ENCODE measurements around the gene ARHGEF33.

ARHGEF33 gene

DNA sequence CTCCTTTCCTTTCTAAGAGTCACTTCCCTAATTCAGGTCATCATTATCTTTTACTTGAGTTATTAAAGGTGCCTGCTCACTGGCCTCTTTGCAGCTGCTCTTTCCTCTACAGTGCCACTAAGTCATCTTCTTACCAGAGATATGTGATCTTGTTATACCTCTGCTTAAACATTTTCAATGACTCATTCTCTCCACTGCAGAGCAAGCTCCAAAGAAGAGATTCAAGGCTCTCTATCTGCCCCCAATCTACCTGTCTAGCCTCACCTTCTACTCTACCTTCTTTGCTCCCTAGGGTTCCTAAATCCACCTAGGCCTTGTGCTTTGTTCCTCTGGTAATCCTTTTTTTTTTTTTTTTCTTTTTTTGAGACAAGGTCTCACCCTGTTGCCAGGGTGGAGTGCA is 3.1 kb downstream of the ARHGEF33 start:
- Mint-ChIP-seq H3K4me3 (no peak overlapping the region), H3K4me1 (ENCODE audit: low read depth) (no peaks in the 10 kb centered on the region), H3K9me3 (ENCODE audit: low read depth) (no peaks in the 10 kb centered on the region), H3K27ac (no peak overlapping the region), H3K27me3 (no peaks in the 10 kb centered on the region), H3K36me3 (peaks cover 3% of the 10 kb centered on the region)

DNA sequence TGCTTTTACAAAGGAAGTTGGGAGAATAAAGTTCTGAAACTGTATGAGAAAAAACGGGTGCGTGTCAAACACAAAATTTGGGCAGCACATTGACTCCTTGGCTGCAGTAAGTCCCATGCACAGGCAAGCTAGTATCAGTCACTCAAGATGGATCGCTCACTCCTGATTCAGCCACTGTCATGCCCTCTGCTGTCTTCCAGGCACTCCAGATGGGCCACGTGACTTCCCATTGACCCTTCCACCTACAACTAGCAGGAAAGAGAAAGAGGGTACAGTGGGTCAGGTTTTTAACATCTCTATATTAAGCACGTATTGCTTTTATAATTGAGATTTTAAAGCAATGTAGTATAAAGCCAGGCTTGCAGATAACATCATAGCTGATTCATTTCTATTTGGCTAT is 8.6 kb downstream of the ARHGEF33 start:
- H3K27ac Mint-ChIP-seq = no peak overlapping the region
- no peaks in the 10 kb centered on the region for H3K27me3 Mint-ChIP-seq
- no peaks in the 10 kb centered on the region for H3K9me3 Mint-ChIP-seq (ENCODE audit: low read depth)
- H3K4me1 Mint-ChIP-seq (ENCODE audit: low read depth) = no peaks in the 10 kb centered on the region
- no peak overlapping the region for H3K4me3 Mint-ChIP-seq
- H3K36me3 Mint-ChIP-seq = no peaks in the 10 kb centered on the region

DNA sequence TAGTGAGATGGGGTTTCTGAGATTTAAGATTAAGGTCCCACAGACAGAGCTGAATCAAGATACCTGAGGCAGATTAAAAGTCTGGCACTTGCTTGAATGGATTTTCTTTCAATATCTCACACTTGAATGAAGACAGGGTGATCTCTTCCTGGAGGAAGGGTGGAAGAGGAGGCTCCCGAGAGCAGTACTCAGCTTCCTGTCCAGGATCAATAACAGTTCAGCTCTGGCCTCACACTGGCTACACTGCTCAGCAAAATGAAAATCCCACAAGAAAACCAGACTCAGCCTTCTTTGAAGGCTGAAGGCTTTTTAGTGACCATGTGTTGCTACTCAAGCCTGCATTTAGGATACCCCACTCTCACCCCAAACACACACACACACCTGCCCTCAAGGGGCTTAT is 11.1 kb downstream of the ARHGEF33 start:
- Mint-ChIP-seq H3K4me3 (no peak overlapping the region), H3K4me1 (ENCODE audit: low read depth) (no peaks in the 10 kb centered on the region), H3K27ac (no peak overlapping the region), H3K9me3 (ENCODE audit: low read depth) (no peaks in the 10 kb centered on the region), H3K27me3 (no peaks in the 10 kb centered on the region), H3K36me3 (no peaks in the 10 kb centered on the region)

DNA sequence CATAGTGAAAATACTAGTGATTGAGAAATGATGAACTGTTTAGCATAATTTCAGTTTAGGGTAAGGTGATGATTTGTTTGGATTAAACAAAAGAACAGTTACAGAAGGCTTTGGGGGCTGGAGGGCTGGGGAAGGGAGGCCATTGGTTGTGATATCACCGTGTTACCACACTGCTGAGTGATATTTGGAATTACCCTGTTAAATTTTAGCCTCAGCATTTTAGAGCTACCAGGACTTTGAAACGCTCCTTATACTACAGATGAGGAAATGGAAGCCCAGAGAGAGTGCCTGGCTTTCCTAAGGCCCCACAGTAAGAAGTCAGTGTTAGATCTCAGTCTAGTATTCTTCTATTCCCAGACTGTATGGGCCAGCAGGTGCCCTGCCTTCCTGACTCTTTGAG is 15.6 kb downstream of the ARHGEF33 start:
- Mint-ChIP-seq H3K4me1 (ENCODE audit: low read depth) (no peaks in the 10 kb centered on the region), H3K27me3 (no peaks in the 10 kb centered on the region), H3K4me3 (no peak overlapping the region), H3K27ac (no peak overlapping the region), H3K36me3 (no peaks in the 10 kb centered on the region), H3K9me3 (ENCODE audit: low read depth) (no peaks in the 10 kb centered on the region)

DNA sequence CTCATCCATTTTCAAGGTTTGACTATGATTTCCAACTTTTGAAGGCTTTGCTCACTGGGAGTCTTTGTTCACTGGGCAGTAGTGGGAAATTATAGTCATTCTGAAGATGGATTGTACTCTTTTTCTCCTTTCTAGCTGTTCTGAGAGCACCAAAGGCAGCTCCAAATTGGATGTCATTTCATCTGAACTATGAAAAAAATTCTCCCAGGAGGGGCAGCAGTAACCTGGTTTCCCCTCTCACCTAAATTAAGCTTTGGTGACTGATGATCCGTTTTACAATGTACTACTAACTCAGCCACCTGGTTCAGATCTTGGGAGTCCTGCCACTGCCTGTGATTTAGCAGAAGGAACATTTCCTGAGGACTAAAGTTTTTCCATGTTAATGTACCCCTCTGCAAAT is 17.6 kb downstream of the ARHGEF33 start:
- Mint-ChIP-seq H3K27me3 (no peaks in the 10 kb centered on the region), H3K27ac (no peak overlapping the region), H3K4me1 (ENCODE audit: low read depth) (no peaks in the 10 kb centered on the region), H3K9me3 (ENCODE audit: low read depth) (no peaks in the 10 kb centered on the region), H3K4me3 (no peak overlapping the region), H3K36me3 (no peaks in the 10 kb centered on the region)

DNA sequence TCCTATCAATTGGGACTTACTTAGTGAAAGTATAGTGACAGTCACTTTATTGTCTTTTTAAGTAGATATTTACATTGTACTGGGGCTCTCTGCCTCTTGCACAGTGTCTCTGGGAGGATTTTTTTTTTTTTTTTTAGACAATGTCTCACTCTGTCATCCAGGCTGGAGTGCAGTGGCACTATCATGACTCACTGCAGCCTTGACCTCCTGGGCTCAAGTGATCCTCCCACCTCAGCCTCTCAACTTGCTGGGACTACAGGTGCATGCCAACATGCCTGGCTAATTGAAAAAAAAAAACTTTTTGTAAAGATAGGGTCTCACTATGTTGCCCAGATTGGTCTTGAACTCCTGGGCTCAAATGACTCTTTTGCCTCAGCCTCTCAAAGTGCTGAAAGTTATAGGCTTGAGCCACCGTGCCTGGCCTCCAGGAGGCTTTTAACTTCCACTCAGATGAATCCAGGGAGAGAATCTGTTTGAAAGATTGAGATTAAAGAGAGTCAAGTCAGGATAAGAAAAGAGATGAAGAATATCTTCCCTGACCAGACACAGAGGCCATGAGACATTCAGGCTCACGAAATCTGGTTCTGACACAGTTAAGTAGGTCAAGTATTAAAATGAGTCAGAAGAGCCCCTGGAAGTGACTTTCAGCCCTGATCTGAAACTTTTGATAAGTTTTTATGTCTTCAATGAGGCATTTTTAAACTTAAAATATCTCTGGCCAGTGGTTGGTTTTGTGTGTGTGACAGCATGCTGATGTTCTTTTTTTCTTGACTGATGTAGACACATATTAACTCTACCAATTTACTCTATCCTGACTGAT is 18.3 kb downstream of the ARHGEF33 start:
- Mint-ChIP-seq H3K27ac (no peak overlapping the region), H3K9me3 (ENCODE audit: low read depth) (no peaks in the 10 kb centered on the region), H3K4me1 (ENCODE audit: low read depth) (no peaks in the 10 kb centered on the region), H3K4me3 (no peak overlapping the region), H3K27me3 (no peaks in the 10 kb centered on the region), H3K36me3 (no peaks in the 10 kb centered on the region)

DNA sequence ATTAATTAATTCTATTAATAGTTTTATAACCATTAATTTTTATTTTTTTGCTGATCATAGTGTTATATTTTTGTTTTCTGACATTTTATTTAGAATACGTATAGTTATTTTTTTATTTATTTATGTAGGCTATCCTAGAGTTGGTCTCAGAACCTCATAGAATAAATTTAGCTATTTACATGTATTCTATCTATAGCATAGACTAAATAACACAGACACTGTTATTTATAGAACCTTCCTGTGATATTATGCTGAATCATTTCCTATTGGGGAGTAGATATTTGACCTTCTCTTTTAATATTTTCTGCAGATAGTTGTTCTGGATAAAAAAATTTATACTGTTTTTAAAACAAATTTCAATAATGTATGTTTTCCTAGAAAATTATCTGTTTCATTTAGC is 20.2 kb downstream of the ARHGEF33 start:
- H3K27me3 Mint-ChIP-seq = no peaks in the 10 kb centered on the region
- H3K36me3 Mint-ChIP-seq = no peaks in the 10 kb centered on the region
- no peak overlapping the region for H3K27ac Mint-ChIP-seq
- H3K4me3 Mint-ChIP-seq = no peak overlapping the region
- H3K4me1 Mint-ChIP-seq (ENCODE audit: low read depth) = no peaks in the 10 kb centered on the region
- H3K9me3 Mint-ChIP-seq (ENCODE audit: low read depth) = no peaks in the 10 kb centered on the region

DNA sequence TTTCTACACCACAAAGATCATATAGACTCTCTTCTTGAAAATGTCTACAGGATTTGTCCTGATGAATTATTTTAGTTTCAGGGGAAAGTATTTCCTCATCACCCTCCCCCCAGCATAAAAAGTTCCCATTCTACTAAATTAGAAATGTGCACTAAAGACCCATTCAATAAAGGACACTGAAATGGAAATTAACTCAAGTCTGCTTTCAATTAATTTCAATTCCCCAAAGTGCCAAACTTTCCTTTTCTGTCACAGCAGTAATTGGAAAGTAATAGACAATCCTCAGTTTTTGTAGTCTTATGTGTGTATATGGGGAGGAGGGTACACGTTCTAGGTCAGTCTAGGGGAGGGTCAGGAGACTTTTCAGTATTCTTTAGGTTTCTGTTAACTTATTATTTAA is 21.5 kb downstream of the ARHGEF33 start:
- no peaks in the 10 kb centered on the region for H3K4me1 Mint-ChIP-seq (ENCODE audit: low read depth)

DNA sequence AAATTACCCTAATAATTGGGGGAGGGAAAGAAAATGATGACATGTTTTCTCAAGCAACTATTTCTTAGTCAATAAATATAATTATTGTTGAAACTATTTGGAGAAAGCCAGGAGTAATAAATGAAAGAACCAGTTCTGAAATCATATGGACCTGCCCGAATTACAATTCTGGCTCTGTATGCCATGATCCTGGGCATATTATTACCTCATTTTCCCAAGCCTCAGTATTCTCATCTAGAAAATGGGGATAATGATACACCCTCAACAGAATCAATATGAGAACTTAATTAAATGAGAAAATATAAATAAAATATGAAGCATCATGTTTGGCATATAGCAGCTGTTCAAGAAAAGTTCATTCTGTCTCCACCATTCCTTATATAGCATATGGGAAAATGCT is 22.9 kb downstream of the ARHGEF33 start:
- no peaks in the 10 kb centered on the region for H3K36me3 Mint-ChIP-seq
- H3K4me3 Mint-ChIP-seq = no peak overlapping the region
- no peaks in the 10 kb centered on the region for H3K9me3 Mint-ChIP-seq (ENCODE audit: low read depth)

More for the DNA sequence above, 21.5 kb downstream of the ARHGEF33 start:
- Mint-ChIP-seq H3K9me3 (ENCODE audit: low read depth) (no peaks in the 10 kb centered on the region), H3K36me3 (no peaks in the 10 kb centered on the region), H3K4me3 (no peak overlapping the region), H3K27me3 (no peaks in the 10 kb centered on the region), H3K27ac (no peak overlapping the region)

DNA sequence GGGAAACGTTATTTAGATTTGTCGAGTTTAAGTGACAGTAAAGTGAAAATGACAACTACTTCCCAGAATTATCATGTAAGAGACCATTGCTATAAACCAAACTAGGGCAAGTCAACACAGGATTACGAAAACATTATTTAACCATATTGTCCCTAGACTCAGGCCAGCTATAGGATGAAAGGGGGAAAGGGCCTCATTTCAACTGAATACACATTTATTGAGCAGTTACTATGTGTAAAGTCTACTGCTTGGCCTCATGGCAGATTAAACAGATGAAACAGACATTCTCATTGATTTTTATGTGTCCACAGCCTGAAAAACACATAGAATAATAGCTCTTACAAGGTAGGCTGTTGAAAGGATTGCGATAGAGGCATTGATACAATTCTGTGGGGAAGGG is 32.7 kb downstream of the ARHGEF33 start:
- Mint-ChIP-seq H3K4me1 (ENCODE audit: low read depth) (no peaks in the 10 kb centered on the region), H3K27me3 (no peaks in the 10 kb centered on the region), H3K4me3 (no peak overlapping the region), H3K36me3 (no peaks in the 10 kb centered on the region), H3K27ac (no peak overlapping the region), H3K9me3 (ENCODE audit: low read depth) (no peaks in the 10 kb centered on the region)

More for the DNA sequence above, 22.9 kb downstream of the ARHGEF33 start:
- H3K27me3 Mint-ChIP-seq = no peaks in the 10 kb centered on the region
- H3K27ac Mint-ChIP-seq = no peak overlapping the region
- no peaks in the 10 kb centered on the region for H3K4me1 Mint-ChIP-seq (ENCODE audit: low read depth)

DNA sequence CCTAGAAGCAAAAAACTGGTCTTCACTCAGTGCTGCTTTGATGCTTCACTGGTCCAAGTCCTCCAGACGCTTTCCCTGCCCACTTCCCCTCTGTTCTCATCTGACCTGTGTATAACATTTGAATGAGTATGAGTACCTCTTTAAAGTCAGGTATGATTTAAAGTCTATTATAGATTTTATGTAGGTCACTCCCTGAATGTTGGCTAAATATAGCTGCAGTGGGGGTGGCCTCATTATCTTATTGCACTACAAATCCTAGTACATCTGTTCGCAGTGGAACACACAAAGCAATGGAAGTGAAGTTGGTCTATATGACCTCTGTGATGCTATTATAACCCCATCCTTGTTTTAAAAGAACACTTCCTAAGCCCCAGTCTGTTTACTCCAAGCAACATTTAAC is 33.2 kb downstream of the ARHGEF33 start:
- no peaks in the 10 kb centered on the region for H3K36me3 Mint-ChIP-seq
- H3K4me1 Mint-ChIP-seq (ENCODE audit: low read depth) = no peaks in the 10 kb centered on the region
- no peak overlapping the region for H3K4me3 Mint-ChIP-seq
- no peak overlapping the region for H3K27ac Mint-ChIP-seq
- no peaks in the 10 kb centered on the region for H3K27me3 Mint-ChIP-seq
- no peaks in the 10 kb centered on the region for H3K9me3 Mint-ChIP-seq (ENCODE audit: low read depth)

DNA sequence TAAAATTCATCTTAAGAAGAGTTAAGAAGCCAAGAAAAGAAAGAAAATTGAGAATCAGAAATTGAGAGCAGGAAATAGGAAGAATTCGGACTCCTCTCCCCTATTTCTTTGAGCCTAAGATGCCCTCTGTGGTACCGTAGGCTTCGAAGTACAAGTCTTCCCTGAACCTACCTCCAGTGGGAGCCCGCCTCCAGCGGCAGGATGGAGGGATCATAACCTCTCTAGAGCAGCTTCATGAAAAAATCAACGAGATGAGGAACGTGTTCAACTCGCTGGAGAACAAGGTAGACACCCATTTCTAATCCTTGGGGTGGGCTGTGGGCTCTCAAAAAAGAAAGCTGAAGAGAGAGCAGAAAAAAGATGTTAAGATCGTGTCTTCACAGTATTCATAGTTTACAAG is 36.3 kb downstream of the ARHGEF33 start:
- Mint-ChIP-seq H3K27me3 (no peaks in the 10 kb centered on the region), H3K4me3 (no peak overlapping the region), H3K4me1 (ENCODE audit: low read depth) (no peaks in the 10 kb centered on the region), H3K36me3 (no peaks in the 10 kb centered on the region), H3K9me3 (ENCODE audit: low read depth) (no peaks in the 10 kb centered on the region), H3K27ac (no peak overlapping the region)

DNA sequence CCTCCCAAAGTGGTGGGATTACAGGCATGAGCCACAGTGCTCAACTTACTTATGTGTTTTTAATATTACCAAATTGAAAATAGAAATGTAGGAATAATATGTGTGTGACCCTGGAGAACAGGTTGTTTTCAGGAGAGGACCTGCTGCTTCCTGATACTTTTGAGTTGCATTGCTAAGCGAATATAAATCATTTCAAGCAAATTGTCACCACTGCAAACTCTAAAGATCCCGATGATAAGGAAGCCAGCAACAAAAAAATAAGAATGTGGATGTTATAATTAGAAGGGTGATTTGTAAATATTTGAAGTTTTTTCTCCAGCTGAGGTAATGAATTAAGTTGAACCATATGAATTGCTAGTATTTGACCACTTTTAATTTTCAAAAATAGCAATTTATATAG is 40.9 kb downstream of the ARHGEF33 start:
- peaks cover 2% of the 10 kb centered on the region for H3K27me3 Mint-ChIP-seq
- no peak overlapping the region for H3K27ac Mint-ChIP-seq
- H3K4me1 Mint-ChIP-seq (ENCODE audit: low read depth) = no peaks in the 10 kb centered on the region
- no peaks in the 10 kb centered on the region for H3K36me3 Mint-ChIP-seq
- no peaks in the 10 kb centered on the region for H3K9me3 Mint-ChIP-seq (ENCODE audit: low read depth)
- no peak overlapping the region for H3K4me3 Mint-ChIP-seq

DNA sequence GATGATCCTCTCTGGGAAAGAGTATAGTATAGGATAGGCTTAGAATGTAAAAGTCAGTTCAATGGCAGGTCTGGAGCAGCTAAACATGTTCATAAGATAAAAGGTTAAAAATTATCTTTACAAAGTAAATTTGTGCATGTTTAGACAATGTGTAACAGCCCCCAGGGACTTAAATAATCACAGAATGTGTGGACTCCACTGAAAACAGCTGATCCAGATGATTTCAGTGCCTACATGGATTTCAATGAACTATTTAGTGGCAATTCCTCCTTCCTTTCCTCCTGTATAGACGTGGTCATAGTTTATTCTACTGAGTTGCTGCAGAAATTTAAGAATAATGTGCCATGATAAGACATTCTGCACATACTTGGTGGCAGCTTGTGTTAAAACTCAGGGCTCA is 42.9 kb downstream of the ARHGEF33 start:
- H3K36me3 Mint-ChIP-seq = no peaks in the 10 kb centered on the region
- H3K4me3 Mint-ChIP-seq = no peak overlapping the region
- H3K4me1 Mint-ChIP-seq (ENCODE audit: low read depth) = peaks cover 2% of the 10 kb centered on the region
- H3K9me3 Mint-ChIP-seq (ENCODE audit: low read depth) = no peaks in the 10 kb centered on the region
- H3K27ac Mint-ChIP-seq = no peak overlapping the region
- peaks cover 4% of the 10 kb centered on the region for H3K27me3 Mint-ChIP-seq

DNA sequence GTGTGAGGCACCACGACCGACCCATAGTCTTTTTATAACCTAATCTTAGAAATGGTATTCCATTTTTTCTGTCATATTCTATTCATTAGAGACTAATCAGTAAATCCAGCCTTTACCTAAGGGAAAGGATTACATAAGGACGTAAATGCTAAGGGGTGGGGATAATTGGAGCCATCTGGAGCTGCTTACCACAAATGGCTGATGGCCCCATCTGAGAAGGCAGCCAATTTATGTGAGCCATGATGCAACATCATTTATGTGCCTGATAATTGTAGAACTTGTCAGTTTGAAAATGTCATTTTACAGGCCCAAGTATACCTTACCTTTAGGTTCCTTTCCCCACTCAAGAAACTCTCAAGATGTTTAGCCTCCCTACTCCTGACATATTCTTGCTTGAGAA is 44.0 kb downstream of the ARHGEF33 start:
- no peak overlapping the region for H3K27ac Mint-ChIP-seq
- no peak overlapping the region for H3K4me3 Mint-ChIP-seq
- no peaks in the 10 kb centered on the region for H3K9me3 Mint-ChIP-seq (ENCODE audit: low read depth)
- H3K4me1 Mint-ChIP-seq (ENCODE audit: low read depth) = peaks cover 2% of the 10 kb centered on the region
- H3K27me3 Mint-ChIP-seq = peaks cover 4% of the 10 kb centered on the region
- no peaks in the 10 kb centered on the region for H3K36me3 Mint-ChIP-seq

DNA sequence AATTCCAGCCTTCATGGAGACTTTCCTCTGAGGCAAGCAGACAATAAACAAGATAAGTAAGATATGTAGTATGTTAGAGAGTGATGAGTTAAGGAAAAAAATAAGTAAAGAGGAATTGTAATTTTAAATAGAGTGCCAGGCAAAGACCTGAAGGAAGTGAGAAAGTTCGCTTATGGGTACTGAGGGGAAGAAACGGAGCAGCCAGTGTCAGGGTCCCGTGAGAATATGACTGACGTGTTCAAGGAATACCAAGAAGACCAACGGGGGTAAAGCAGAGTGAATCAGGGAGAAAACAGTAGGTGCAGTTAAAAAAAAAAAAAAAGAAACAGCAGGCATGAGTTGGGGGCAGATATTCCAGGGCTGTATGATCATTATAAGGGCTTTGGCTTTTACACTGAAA is 45.1 kb downstream of the ARHGEF33 start:
- H3K27ac Mint-ChIP-seq = no peak overlapping the region
- peaks cover 4% of the 10 kb centered on the region for H3K27me3 Mint-ChIP-seq
- no peak overlapping the region for H3K4me3 Mint-ChIP-seq
- no peaks in the 10 kb centered on the region for H3K36me3 Mint-ChIP-seq
- peaks cover 2% of the 10 kb centered on the region for H3K4me1 Mint-ChIP-seq (ENCODE audit: low read depth)
- H3K9me3 Mint-ChIP-seq (ENCODE audit: low read depth) = no peaks in the 10 kb centered on the region

All from activated naive CD8-positive, alpha-beta T cell (primary cell).